ENCODE data around the gene OPCML.

OPCML gene

DNA sequence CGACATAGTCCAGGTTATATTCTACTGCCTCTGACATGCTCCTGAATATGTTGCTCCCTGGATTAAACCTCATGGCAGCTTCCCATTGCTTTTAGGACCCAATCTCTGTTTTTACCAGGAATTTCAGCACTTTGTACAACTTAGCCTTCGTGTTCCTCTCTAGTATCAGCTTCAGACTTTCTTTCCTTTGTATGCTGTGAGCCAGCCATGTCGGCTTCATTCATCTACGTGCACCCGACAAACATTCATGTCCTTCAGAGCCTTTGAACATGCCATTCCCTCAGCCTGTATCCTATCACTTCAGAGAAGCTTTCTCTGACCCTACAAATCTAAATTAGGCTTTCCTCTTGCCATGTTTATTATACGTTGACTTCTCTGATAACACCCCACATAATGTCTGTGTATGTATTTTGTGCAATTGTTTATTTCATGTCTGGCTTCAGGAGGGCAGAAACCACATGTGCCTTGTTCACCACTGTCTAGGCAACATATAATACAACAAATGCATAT is 743.4 kb downstream of the OPCML start:
- Histone ChIP-seq H3K36me3 (ENCODE audit: control insufficient read depth, insufficient read depth, low read length) (no peaks in the 10 kb centered on the region), H3K27ac (ENCODE audit: insufficient read depth, low read depth, low read length, poor library complexity, severe bottlenecking) (no peak overlapping the region), H3K9me3 (ENCODE audit: control insufficient read depth, low read length) (no peaks in the 10 kb centered on the region), H3K4me3 (ENCODE audit: insufficient read depth, low read depth, low read length) (no peak overlapping the region), H3K27me3 (ENCODE audit: control insufficient read depth, insufficient read depth, low read length, poor library complexity, severe bottlenecking) (no peaks in the 10 kb centered on the region), H3K4me1 (ENCODE audit: control insufficient read depth, insufficient read depth, low read length) (peaks cover 4% of the 10 kb centered on the region)
- 79 to 83% methylated on average over 5 to 6 of the region's 6 CpGs for WGBS, 2 experiments

- H3K27me3 ChIP-seq (ENCODE audit: control insufficient read depth, insufficient read depth, low read length, poor library complexity, severe bottlenecking): no peaks in the 10 kb centered on the region
- no peaks in the 10 kb centered on the region for H3K9me3 ChIP-seq (ENCODE audit: control insufficient read depth, low read length)
- no peak overlapping the region for H3K27ac ChIP-seq (ENCODE audit: insufficient read depth, low read depth, low read length, poor library complexity, severe bottlenecking)
- no peaks in the 10 kb centered on the region for H3K36me3 ChIP-seq (ENCODE audit: control insufficient read depth, insufficient read depth, low read length)
- H3K4me3 ChIP-seq (ENCODE audit: insufficient read depth, low read depth, low read length): no peak overlapping the region
- WGBS, 2 experiments: 44 to 55% methylated on average over 3 of the region's 4 CpGs
- peaks cover 4% of the 10 kb centered on the region for H3K4me1 ChIP-seq (ENCODE audit: control insufficient read depth, insufficient read depth, low read length)
Observed at GRCh38 chr11:132785878-132786277, 746.4 kb downstream of the OPCML start.

DNA sequence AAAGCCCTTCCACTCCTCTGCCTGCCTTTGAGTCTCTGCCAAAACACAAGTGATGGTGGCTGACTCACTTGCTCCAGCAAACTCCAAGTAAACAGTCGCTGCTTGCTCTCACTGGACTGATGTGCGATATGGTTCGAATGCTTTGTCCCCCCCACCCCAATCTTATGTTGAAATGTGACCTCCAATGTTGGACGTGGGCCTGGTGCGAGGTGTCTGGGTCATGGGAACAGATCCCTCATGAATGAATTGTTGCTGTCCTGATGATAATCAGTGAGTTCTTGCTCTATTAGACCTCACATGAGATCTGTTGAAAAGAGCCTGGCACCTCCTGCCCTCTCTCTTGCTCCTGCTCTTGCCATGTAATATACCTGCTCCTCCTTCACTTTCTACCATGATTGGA is 747.9 kb downstream of the OPCML start:
- Histone ChIP-seq H3K27ac (ENCODE audit: insufficient read depth, low read depth, low read length, poor library complexity, severe bottlenecking) (no peak overlapping the region), H3K36me3 (ENCODE audit: control insufficient read depth, insufficient read depth, low read length) (no peaks in the 10 kb centered on the region), H3K9me3 (ENCODE audit: control insufficient read depth, low read length) (no peaks in the 10 kb centered on the region), H3K4me1 (ENCODE audit: control insufficient read depth, insufficient read depth, low read length) (peaks cover 4% of the 10 kb centered on the region), H3K4me3 (ENCODE audit: insufficient read depth, low read depth, low read length) (no peak overlapping the region), H3K27me3 (ENCODE audit: control insufficient read depth, insufficient read depth, low read length, poor library complexity, severe bottlenecking) (no peaks in the 10 kb centered on the region)
- WGBS, 2 experiments: 92 to 94% methylated on average over 5 of the region's 5 CpGs

- H3K27ac ChIP-seq (ENCODE audit: insufficient read depth, low read depth, low read length, poor library complexity, severe bottlenecking): no peak overlapping the region
- peaks cover 4% of the 10 kb centered on the region for H3K4me1 ChIP-seq (ENCODE audit: control insufficient read depth, insufficient read depth, low read length)
- 83% methylated on average over 6 of the region's 6 CpGs for WGBS, 2 experiments
- no peaks in the 10 kb centered on the region for H3K9me3 ChIP-seq (ENCODE audit: control insufficient read depth, low read length)
- H3K36me3 ChIP-seq (ENCODE audit: control insufficient read depth, insufficient read depth, low read length): no peaks in the 10 kb centered on the region
- H3K4me3 ChIP-seq (ENCODE audit: insufficient read depth, low read depth, low read length): no peak overlapping the region
- H3K27me3 ChIP-seq (ENCODE audit: control insufficient read depth, insufficient read depth, low read length, poor library complexity, severe bottlenecking): no peaks in the 10 kb centered on the region
Observed at GRCh38 chr11:132782102-132782501, 750.2 kb downstream of the OPCML start.

- Histone ChIP-seq H3K27me3 (ENCODE audit: control insufficient read depth, insufficient read depth, low read length, poor library complexity, severe bottlenecking) (peaks cover 3% of the 10 kb centered on the region), H3K36me3 (ENCODE audit: control insufficient read depth, insufficient read depth, low read length) (no peaks in the 10 kb centered on the region), H3K27ac (ENCODE audit: insufficient read depth, low read depth, low read length, poor library complexity, severe bottlenecking) (no peak overlapping the region), H3K9me3 (ENCODE audit: control insufficient read depth, low read length) (no peaks in the 10 kb centered on the region), H3K4me3 (ENCODE audit: insufficient read depth, low read depth, low read length) (no peak overlapping the region), H3K4me1 (ENCODE audit: control insufficient read depth, insufficient read depth, low read length) (no peaks in the 10 kb centered on the region)
- WGBS, 2 experiments: 84% methylated on average over 5 of the region's 5 CpGs
Observed at GRCh38 chr11:132780046-132780445, 752.3 kb downstream of the OPCML start.

DNA sequence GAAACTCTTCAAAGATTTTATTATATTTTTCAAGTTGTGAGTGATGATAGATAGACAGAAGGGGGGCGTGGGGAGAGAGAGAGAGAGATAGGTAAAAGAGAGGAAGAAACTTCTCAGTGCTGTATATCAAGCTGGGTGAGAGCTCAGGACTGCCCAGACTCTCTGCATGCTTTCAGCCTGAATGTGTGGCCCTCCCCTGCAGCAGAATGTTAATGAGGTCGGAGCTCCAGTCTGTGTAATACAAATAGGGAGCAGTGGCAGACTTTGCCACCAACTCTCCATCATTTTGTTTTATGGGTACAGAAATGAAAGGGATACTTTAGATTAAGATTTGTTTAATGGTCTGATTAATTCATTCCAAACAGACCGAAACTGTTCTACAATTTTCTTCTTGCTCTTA is 752.8 kb downstream of the OPCML start:
- WGBS, 2 experiments: 25 to 59% methylated on average over 2 of the region's 3 CpGs
- no peak overlapping the region for H3K27ac ChIP-seq (ENCODE audit: insufficient read depth, low read depth, low read length, poor library complexity, severe bottlenecking)
- H3K27me3 ChIP-seq (ENCODE audit: control insufficient read depth, insufficient read depth, low read length, poor library complexity, severe bottlenecking): peaks cover 4% of the 10 kb centered on the region
- H3K4me3 ChIP-seq (ENCODE audit: insufficient read depth, low read depth, low read length): no peak overlapping the region
- no peaks in the 10 kb centered on the region for H3K36me3 ChIP-seq (ENCODE audit: control insufficient read depth, insufficient read depth, low read length)
- H3K4me1 ChIP-seq (ENCODE audit: control insufficient read depth, insufficient read depth, low read length): no peaks in the 10 kb centered on the region
- no peaks in the 10 kb centered on the region for H3K9me3 ChIP-seq (ENCODE audit: control insufficient read depth, low read length)

GRCh38 chr11:132777067-132777975 is 755.0 kb downstream of the OPCML start:
- Histone ChIP-seq H3K27me3 (ENCODE audit: control insufficient read depth, insufficient read depth, low read length, poor library complexity, severe bottlenecking) (peaks cover 8% of the 10 kb centered on the region), H3K4me1 (ENCODE audit: control insufficient read depth, insufficient read depth, low read length) (peaks cover 8% of the 10 kb centered on the region), H3K36me3 (ENCODE audit: control insufficient read depth, insufficient read depth, low read length) (no peaks in the 10 kb centered on the region), H3K9me3 (ENCODE audit: control insufficient read depth, low read length) (no peaks in the 10 kb centered on the region), H3K27ac (ENCODE audit: insufficient read depth, low read depth, low read length, poor library complexity, severe bottlenecking) (no peak overlapping the region), H3K4me3 (ENCODE audit: insufficient read depth, low read depth, low read length) (no peak overlapping the region)
- 83 to 84% methylated on average over 8 to 9 of the region's 9 CpGs for WGBS, 2 experiments

DNA sequence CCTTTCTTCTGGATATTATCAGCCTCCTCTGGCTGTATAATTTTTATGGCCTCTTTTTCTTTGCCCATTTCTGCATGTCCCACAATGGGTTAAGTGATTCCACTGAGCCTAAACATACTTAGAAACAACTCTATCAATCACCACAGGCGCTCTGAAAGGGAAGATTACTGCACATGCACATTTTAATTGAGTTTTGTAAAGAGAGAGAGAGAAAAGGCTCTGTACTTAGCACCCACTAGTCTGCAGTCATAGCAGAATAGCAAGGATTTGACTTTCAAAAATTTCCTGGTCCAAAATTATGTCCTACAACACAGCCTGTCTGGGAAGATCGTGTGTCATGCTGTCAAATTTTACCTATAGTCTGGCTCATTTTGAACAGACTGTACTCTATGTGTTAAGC is 758.5 kb downstream of the OPCML start:
- Histone ChIP-seq H3K4me1 (ENCODE audit: control insufficient read depth, insufficient read depth, low read length) (peaks cover 25% of the 10 kb centered on the region), H3K36me3 (ENCODE audit: control insufficient read depth, insufficient read depth, low read length) (no peaks in the 10 kb centered on the region), H3K27ac (ENCODE audit: insufficient read depth, low read depth, low read length, poor library complexity, severe bottlenecking) (no peak overlapping the region), H3K9me3 (ENCODE audit: control insufficient read depth, low read length) (no peaks in the 10 kb centered on the region), H3K4me3 (ENCODE audit: insufficient read depth, low read depth, low read length) (no peak overlapping the region), H3K27me3 (ENCODE audit: control insufficient read depth, insufficient read depth, low read length, poor library complexity, severe bottlenecking) (peaks cover 13% of the 10 kb centered on the region)
- 81 to 92% methylated on average over 1 to 2 of the region's 2 CpGs for WGBS, 2 experiments

DNA sequence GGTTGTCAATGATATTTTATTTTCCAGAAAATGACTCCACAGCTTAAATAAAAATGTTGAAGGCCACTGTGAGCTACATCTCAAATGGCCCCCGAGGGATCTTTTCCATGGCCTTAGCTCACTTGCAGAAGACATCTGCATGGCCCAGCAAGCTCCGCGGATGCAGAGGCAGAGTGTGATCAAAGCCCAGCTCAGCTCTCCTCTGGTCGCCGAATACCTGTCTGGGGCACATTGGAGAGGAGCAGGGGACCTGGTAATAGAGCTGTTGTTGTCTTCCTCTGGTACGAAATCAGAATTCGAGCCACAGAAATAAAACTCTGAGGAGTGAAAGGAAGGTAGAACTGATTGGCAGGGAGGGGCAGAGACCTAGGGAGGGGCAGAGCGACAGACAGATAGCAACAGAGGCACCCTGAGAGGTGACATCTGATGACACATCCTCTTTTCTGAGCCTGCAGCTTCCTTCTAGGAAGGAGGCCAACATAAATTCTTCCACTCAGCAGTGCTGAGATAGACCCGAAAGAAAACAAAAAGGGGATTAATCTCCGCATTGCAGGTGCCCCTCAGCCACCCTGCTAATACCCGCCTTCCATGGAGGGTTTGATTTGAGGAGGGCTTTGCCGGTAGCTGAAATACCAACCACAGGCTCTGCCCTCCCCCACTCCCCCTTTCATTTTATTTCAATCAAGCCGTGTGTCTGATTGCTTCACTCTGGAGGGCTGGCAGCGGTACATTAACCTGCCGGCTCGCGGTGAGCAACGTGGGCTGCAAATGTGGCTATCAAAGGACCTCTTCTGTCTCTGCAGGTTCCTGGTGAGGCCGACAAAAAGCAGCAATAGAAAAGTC is 759.4 kb downstream of the OPCML start:
- H3K36me3 ChIP-seq (ENCODE audit: control insufficient read depth, insufficient read depth, low read length): no peaks in the 10 kb centered on the region
- no peaks in the 10 kb centered on the region for H3K9me3 ChIP-seq (ENCODE audit: control insufficient read depth, low read length)
- H3K27me3 ChIP-seq (ENCODE audit: control insufficient read depth, insufficient read depth, low read length, poor library complexity, severe bottlenecking): peaks cover 13% of the 10 kb centered on the region
- peaks cover 25% of the 10 kb centered on the region for H3K4me1 ChIP-seq (ENCODE audit: control insufficient read depth, insufficient read depth, low read length)
- no peak overlapping the region for H3K4me3 ChIP-seq (ENCODE audit: insufficient read depth, low read depth, low read length)
- WGBS, 2 experiments: 38 to 39% methylated on average over 19 of the region's 19 CpGs
- H3K27ac ChIP-seq (ENCODE audit: insufficient read depth, low read depth, low read length, poor library complexity, severe bottlenecking): no peak overlapping the region

DNA sequence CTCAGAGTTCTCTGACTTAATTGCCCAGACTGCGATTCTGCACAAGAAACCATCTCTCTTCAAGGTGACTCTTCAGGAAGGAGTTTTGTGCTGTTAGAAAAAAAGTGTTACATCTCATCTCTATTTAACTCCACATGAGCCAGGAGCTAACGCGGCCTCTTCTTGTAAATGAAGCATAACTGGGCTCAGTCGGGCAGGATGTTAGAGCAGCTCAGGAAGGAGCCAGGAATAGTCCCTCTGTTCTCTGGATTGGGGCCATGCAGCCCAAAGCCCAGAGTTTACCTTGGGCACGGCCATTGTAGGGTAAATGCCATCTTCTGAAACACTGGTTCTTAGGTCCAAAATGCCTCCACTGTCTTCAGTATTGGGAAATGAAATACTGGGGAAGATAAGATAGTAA is 760.6 kb downstream of the OPCML start:
- Histone ChIP-seq H3K27ac (ENCODE audit: insufficient read depth, low read depth, low read length, poor library complexity, severe bottlenecking) (no peak overlapping the region), H3K36me3 (ENCODE audit: control insufficient read depth, insufficient read depth, low read length) (no peaks in the 10 kb centered on the region), H3K4me1 (ENCODE audit: control insufficient read depth, insufficient read depth, low read length) (peaks cover 25% of the 10 kb centered on the region), H3K9me3 (ENCODE audit: control insufficient read depth, low read length) (no peaks in the 10 kb centered on the region), H3K27me3 (ENCODE audit: control insufficient read depth, insufficient read depth, low read length, poor library complexity, severe bottlenecking) (peaks cover 13% of the 10 kb centered on the region), H3K4me3 (ENCODE audit: insufficient read depth, low read depth, low read length) (no peak overlapping the region)
- WGBS, 2 experiments: 90 to 93% methylated on average over 4 to 5 of the region's 5 CpGs
